H9 (cell line): ENCODE measurements around the gene TCEA3. TPM values are rescaled to one million over a fixed set of nuclear protein-coding genes. Genes with fewer than 3 reads are reported as not detected.

ENCODE experiments used
- DNase-seq: peaks from one replicate; pipeline ENCODE4 v3.0.0-alpha.2; 2017
- H2AFZ ChIP-seq: one replicate; pipeline ENCODE4 v1.6.1; 2013; ENCODE audit warnings: mild to moderate bottlenecking, low read length, control low read depth, moderate library complexity
- H2AK5ac ChIP-seq: 2 replicates; pipeline ENCODE4 v1.6.1; 2013; ENCODE audit warnings: low read length, control low read depth, mixed read lengths; ENCODE audit not compliant: insufficient read length
- H2BK120ac ChIP-seq: one replicate; pipeline ENCODE4 v1.6.1; 2013; ENCODE audit warnings: low read depth, mild to moderate bottlenecking, low read length, control low read depth, inconsistent platforms; ENCODE audit not compliant: poor library complexity, severe bottlenecking
- H2BK12ac ChIP-seq: 2 replicates; pipeline ENCODE4 v1.6.1; 2013; ENCODE audit warnings: low read length, control low read depth, mixed read lengths, low read depth; ENCODE audit not compliant: insufficient read length
- H2BK15ac ChIP-seq: 2 replicates; pipeline ENCODE4 v1.6.1; 2013; ENCODE audit warnings: low read depth, low read length, control low read depth
- H2BK20ac ChIP-seq: one replicate; pipeline ENCODE4 v1.6.1; 2013; ENCODE audit warnings: low read depth, mild to moderate bottlenecking, low read length, control low read depth, inconsistent platforms; ENCODE audit not compliant: poor library complexity, severe bottlenecking
- H2BK5ac ChIP-seq: 2 replicates; pipeline ENCODE4 v1.6.1; 2013; ENCODE audit warnings: low read length, control low read depth, mixed read lengths; ENCODE audit not compliant: insufficient read length
- H3K14ac ChIP-seq: 2 replicates; pipeline ENCODE4 v1.6.1; 2013; ENCODE audit warnings: low read length, control low read depth; ENCODE audit not compliant: insufficient read depth
- H3K18ac ChIP-seq: 2 replicates; pipeline ENCODE4 v1.6.1; 2013; ENCODE audit warnings: low read depth, mild to moderate bottlenecking, mixed read lengths, low read length, control low read depth; ENCODE audit not compliant: insufficient read length
- H3K23ac ChIP-seq: 2 replicates; pipeline ENCODE4 v1.6.1; 2013; ENCODE audit warnings: low read length, control low read depth, mixed read lengths, low read depth; ENCODE audit not compliant: insufficient read length
- H3K23me2 ChIP-seq: 2 replicates; pipeline ENCODE4 v1.6.1; 2013; ENCODE audit warnings: low read depth, mild to moderate bottlenecking, mixed read lengths, low read length, control low read depth; ENCODE audit not compliant: insufficient read length, poor library complexity, severe bottlenecking
- H3K27ac ChIP-seq: 2 replicates; pipeline ENCODE4 v1.5.1; 2013; ENCODE audit warnings: low read length, control low read depth, mixed read lengths, low read depth; ENCODE audit not compliant: insufficient read length
- H3K27me3 ChIP-seq: 2 replicates; pipeline ENCODE4 v1.6.1; 2013; ENCODE audit warnings: low read length, control low read depth, inconsistent platforms; ENCODE audit not compliant: insufficient read depth
- H3K4ac ChIP-seq: 2 replicates; pipeline ENCODE4 v1.6.1; 2013; ENCODE audit warnings: low read depth, mild to moderate bottlenecking, control low read depth, inconsistent platforms, low read length, moderate library complexity
- H3K4me1 ChIP-seq: 2 replicates; pipeline ENCODE4 v1.6.1; 2013; ENCODE audit warnings: low read length, control low read depth, inconsistent platforms; ENCODE audit not compliant: insufficient read depth
- H3K4me2 ChIP-seq: 2 replicates; pipeline ENCODE4 v1.6.1; 2013; ENCODE audit warnings: low read length, control low read depth, mixed read lengths; ENCODE audit not compliant: insufficient read length, insufficient read depth
- H3K56ac ChIP-seq: 2 replicates; pipeline ENCODE4 v1.6.1; 2013; ENCODE audit warnings: low read depth, mild to moderate bottlenecking, mixed read lengths, low read length, control low read depth; ENCODE audit not compliant: insufficient read length
- H3K79me1 ChIP-seq: 2 replicates; pipeline ENCODE4 v1.6.1; 2013; ENCODE audit warnings: low read depth, mild to moderate bottlenecking, moderate library complexity, low read length, control low read depth, inconsistent platforms; ENCODE audit not compliant: insufficient read depth, poor library complexity, severe bottlenecking
- H3K79me2 ChIP-seq: 2 replicates; pipeline ENCODE4 v1.6.1; 2013; ENCODE audit warnings: low read length, control low read depth, inconsistent platforms; ENCODE audit not compliant: insufficient read depth
- H3K9ac ChIP-seq: 2 replicates; pipeline ENCODE4 v1.6.1; 2013; ENCODE audit warnings: low read length, control low read depth, mixed read lengths; ENCODE audit not compliant: insufficient read length; ENCODE audit errors: extremely low read depth
- H3K9me3 ChIP-seq: one replicate; pipeline ENCODE4 v1.6.1; 2013; ENCODE audit warnings: low read depth, low read length, inconsistent platforms; ENCODE audit not compliant: control insufficient read depth
- H3T11ph ChIP-seq: one replicate; pipeline ENCODE4 v1.6.1; 2013; ENCODE audit warnings: mild to moderate bottlenecking, low read length, control low read depth, inconsistent platforms
- H4K20me1 ChIP-seq: one replicate; pipeline ENCODE4 v1.6.1; 2013; ENCODE audit not compliant: control insufficient read depth, insufficient read length, insufficient read depth
- H4K5ac ChIP-seq: 2 replicates; pipeline ENCODE4 v1.6.1; 2013; ENCODE audit warnings: low read depth, mild to moderate bottlenecking, mixed read lengths, low read length, control low read depth; ENCODE audit not compliant: insufficient read length
- H4K8ac ChIP-seq: replicated peaks from 2 replicates; pipeline ENCODE4 v1.6.1; 2013; ENCODE audit warnings: low read length, control low read depth, mixed read lengths, low read depth; ENCODE audit not compliant: insufficient read length
- H4K91ac ChIP-seq: 2 replicates; pipeline ENCODE4 v1.6.1; 2013; ENCODE audit warnings: low read depth, mild to moderate bottlenecking, moderate library complexity, mixed read lengths, low read length, control low read depth; ENCODE audit not compliant: insufficient read length
- H3K27ac Mint-ChIP-seq, 3 experiments: 2 replicates in 2 of 3; 3 replicates in 1 of 3; pipeline ENCODE4 v1.8.0; 2020 to 2021; ENCODE audit warnings: mixed read lengths in 3 of 3, mild to moderate bottlenecking in 1 of 3, moderate library complexity in 1 of 3
- H3K27me3 Mint-ChIP-seq: 2 replicates; pipeline ENCODE4 v1.8.0; 2021; ENCODE audit warnings: low read depth, mild to moderate bottlenecking, moderate library complexity, mixed read lengths
- H3K36me3 Mint-ChIP-seq, 3 experiments: 2 replicates in 2 of 3; 3 replicates in 1 of 3; pipeline ENCODE4 v1.8.0; 2020 to 2021; ENCODE audit warnings: low read depth in 3 of 3, mixed read lengths in 3 of 3; ENCODE audit not compliant: insufficient read depth in 1 of 3
- H3K4me1 Mint-ChIP-seq, 2 experiments: 2 replicates each; pipeline ENCODE4 v1.8.0; 2020; ENCODE audit warnings: mixed read lengths in 2 of 2
- H3K4me3 Mint-ChIP-seq, 2 experiments: 2 replicates in 1 of 2; 3 replicates in 1 of 2; pipeline ENCODE4 v1.8.0; 2020 to 2021; ENCODE audit warnings: mild to moderate bottlenecking in 2 of 2, mixed read lengths in 2 of 2, moderate library complexity in 1 of 2
- H3K9me3 Mint-ChIP-seq, 2 experiments: 2 replicates in 1 of 2; 3 replicates in 1 of 2; pipeline ENCODE4 v1.8.0; 2020; ENCODE audit warnings: mild to moderate bottlenecking in 2 of 2, mixed read lengths in 2 of 2, moderate library complexity in 1 of 2
- CTCF ChIP-seq: fragments of 200-600 bp; sonication (generic); conservative IDR thresholded peaks from 3 replicates; pipeline ENCODE4 v1.8.0; 2021; ENCODE audit warnings: antibody characterized with exemption, mild to moderate bottlenecking
- WGBS: extraction: QIAGEN DNeasy Blood & Tissue Kit; methylation state at CpG from one replicate; pipeline ENCODE4 v1.1.7; 2013; ENCODE audit warnings: missing lambda C conversion rate, low lambda C conversion rate, mixed read lengths; ENCODE audit not compliant: insufficient read length; ENCODE audit errors: extremely low coverage; 5-methylcytosine and 5-hydroxymethylcytosine counted together
- total RNA-seq: library from RNA; stranded (reverse); gene quantifications from 2 replicates; pipeline ENCODE4 v1.2.1, GENCODE V29; 2021

The TCEA3 gene
- total RNA-seq, 1 experiment from 2014 or later: 0.37 TPM

DNA sequence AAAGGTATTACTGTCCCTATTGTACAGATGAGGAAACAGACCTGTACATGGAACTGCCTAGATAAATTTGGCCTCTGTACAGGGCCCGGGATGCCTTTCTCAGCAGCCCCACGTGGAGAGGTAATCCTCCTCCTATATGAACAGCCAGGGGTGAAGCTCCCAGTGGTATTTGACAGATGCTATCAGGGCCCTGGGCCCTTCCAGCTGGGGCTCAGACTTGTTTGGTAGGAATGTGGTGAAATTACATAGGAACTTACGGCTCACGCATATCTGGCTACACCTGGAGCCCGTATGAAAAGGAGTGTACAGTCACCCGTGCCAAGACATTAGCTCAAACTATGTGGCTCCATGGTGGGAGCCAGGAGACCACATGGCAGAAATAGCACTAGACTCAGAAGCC, 24.8 kb upstream of the TCEA3 start:
- no peak overlapping the region for H3K27ac ChIP-seq
- TF ChIP-seq CTCF: no peak
- no peak overlapping the region for H3K4me2 ChIP-seq
- H4K91ac ChIP-seq: no peak overlapping the region
- H3K23ac ChIP-seq: no peak overlapping the region
- no peaks in the 10 kb centered on the region for H3K23me2 ChIP-seq
- no peaks in the 10 kb centered on the region for H3K4me1 Mint-ChIP-seq
- no peak overlapping the region for H4K5ac ChIP-seq
- DNase-seq: no peak
- no peak overlapping the region for H3K14ac ChIP-seq
- H3K36me3 Mint-ChIP-seq: peaks cover 0 to 16% (median 3%) of the 10 kb centered on the region in 3 experiments; a peak in 5 of 7 replicates
- H2BK12ac ChIP-seq: no peak overlapping the region
- H2BK20ac ChIP-seq: no peak overlapping the region
- H3K56ac ChIP-seq: no peak overlapping the region
- H3K79me2 ChIP-seq: no peaks in the 10 kb centered on the region
- no peaks in the 10 kb centered on the region for H4K20me1 ChIP-seq
- no peaks in the 10 kb centered on the region for H3K79me1 ChIP-seq
- no peak overlapping the region for H3K9ac ChIP-seq
- no peak overlapping the region for H2AFZ ChIP-seq
- no peak overlapping the region for H2BK120ac ChIP-seq
- no peak overlapping the region for H3T11ph ChIP-seq
- H3K9me3 Mint-ChIP-seq: no peaks in the 10 kb centered on the region
- H2BK5ac ChIP-seq: no peak overlapping the region
- H3K27ac Mint-ChIP-seq: no peak overlapping the region
- no peaks in the 10 kb centered on the region for H3K9me3 ChIP-seq
- no peak overlapping the region for H3K4ac ChIP-seq
- H3K4me1 ChIP-seq: no peaks in the 10 kb centered on the region
- H3K18ac ChIP-seq: no peak overlapping the region
- H3K27me3 Mint-ChIP-seq: no peaks in the 10 kb centered on the region
- no peak overlapping the region for H2AK5ac ChIP-seq
- no peak overlapping the region for H4K8ac ChIP-seq
- H2BK15ac ChIP-seq: no peak overlapping the region
- H3K27me3 ChIP-seq: no peaks in the 10 kb centered on the region
- no CpG with 5 or more reads among the region's 6 CpGs for WGBS
- no peak overlapping the region for H3K4me3 Mint-ChIP-seq
